NB4 (cell line): ENCODE results near the gene NPIPB12.
"Not testable (repeated sequence)": the region's sequence is repeated elsewhere in the genome, so short reads cannot be mapped to it uniquely, and the experiment has no call there.

Source experiments
- DNase-seq: peaks from one replicate; pipeline ENCODE4 v3.0.0; 2010; ENCODE audit warnings: low read depth
- H3K4me3 ChIP-seq: one replicate; pipeline ENCODE4 v1.5.1; 2011; ENCODE audit warnings: mild to moderate bottlenecking, low read depth, low read length, moderate library complexity

Gene NPIPB12

GRCh38 chr16:29506308-29506707 lies at the start of gene NPIPB12:
NPIPB12 (minus strand) TSS chr16:29506408.
- not testable (repeated sequence) for DNase-seq, H3K4me3 ChIP-seq

GRCh38 chr16:29521520-29521919 lies 15.3 kb upstream of the NPIPB12 start:
- not testable (repeated sequence) for H3K4me3 ChIP-seq, DNase-seq

GRCh38 chr16:29482276-29482675 lies 23.9 kb downstream of the NPIPB12 start:
- H3K4me3 ChIP-seq, DNase-seq: not testable (repeated sequence)

GRCh38 chr16:29472065-29472464 lies 34.1 kb downstream of the NPIPB12 start:
- H3K4me3 ChIP-seq, DNase-seq: not testable (repeated sequence)

GRCh38 chr16:29469660-29470059 lies 36.5 kb downstream of the NPIPB12 start:
- DNase-seq, H3K4me3 ChIP-seq: not testable (repeated sequence)

- H3K4me3 ChIP-seq, DNase-seq: not testable (repeated sequence)
Measured at GRCh38 chr16:29467654-29468366, 38.4 kb downstream of the NPIPB12 start.

- not testable (repeated sequence) for DNase-seq, H3K4me3 ChIP-seq
Measured at GRCh38 chr16:29466904-29467303, 39.3 kb downstream of the NPIPB12 start.

GRCh38 chr16:29465985-29466824 lies 40.0 kb downstream of the NPIPB12 start:
- not testable (repeated sequence) for H3K4me3 ChIP-seq, DNase-seq

- not testable (repeated sequence) for DNase-seq, H3K4me3 ChIP-seq
Measured at GRCh38 chr16:29460647-29461030, 45.6 kb downstream of the NPIPB12 start.

- DNase-seq, H3K4me3 ChIP-seq: not testable (repeated sequence)
Measured at GRCh38 chr16:29459706-29460646, 46.2 kb downstream of the NPIPB12 start, which contains the start of gene SULT1A4. SULT1A4 (plus strand) TSS chr16:29459913; CDS start chr16:29461386, 1,473 bp downstream.

GRCh38 chr16:29457660-29458059 lies 48.5 kb downstream of the NPIPB12 start:
- not testable (repeated sequence) for H3K4me3 ChIP-seq, DNase-seq

- DNase-seq, H3K4me3 ChIP-seq: not testable (repeated sequence)
Measured at GRCh38 chr16:29454828-29455227, 51.4 kb downstream of the NPIPB12 start.

- not testable (repeated sequence) for DNase-seq, H3K4me3 ChIP-seq
Measured at GRCh38 chr16:29454269-29454668, 51.9 kb downstream of the NPIPB12 start, which contains the start of the genes BOLA2 and SLX1B. BOLA2 (minus strand) TSS chr16:29454351; CDS start chr16:29454253, 98 bp downstream. SLX1B (plus strand) TSS chr16:29454533.

GRCh38 chr16:29453754-29454153 lies 52.5 kb downstream of the NPIPB12 start:
- not testable (repeated sequence) for H3K4me3 ChIP-seq, DNase-seq
